DND-41 (cell line): ENCODE results near the gene USF3.

Source experiments
- CTCF ChIP-seq: IDR thresholded peaks from 2 replicates; pipeline ENCODE4 v1.5.1; 2012; ENCODE audit warnings: borderline replicate concordance, low read length, moderate library complexity, mild to moderate bottlenecking; ENCODE audit not compliant: poor library complexity, severe bottlenecking; ENCODE audit errors: extremely low read depth
- EZH2 ChIP-seq: IDR thresholded peaks from 3 replicates; pipeline ENCODE4 v1.6.1; 2012; ENCODE audit warnings: borderline replicate concordance, low read depth, mild to moderate bottlenecking, moderate library complexity, low read length, inconsistent platforms; ENCODE audit not compliant: severe bottlenecking

GRCh38 chr3:113745756-113746547 lies 49.5 kb upstream of the USF3 start, which contains the start of gene NAA50:
- TF ChIP-seq CTCF, result no peak
- TF ChIP-seq EZH2, result no peak
